DMS53 treated with DMSO at 0.1 percent for 48 hours (cell line): ENCODE results near the gene APPBP2.

Experiments
- DNase-seq: peaks from one replicate; lab custom pipeline; 2025; ENCODE audit not compliant: unreplicated experiment; lab: John Stamatoyannopoulos, UW

Gene APPBP2

DNA sequence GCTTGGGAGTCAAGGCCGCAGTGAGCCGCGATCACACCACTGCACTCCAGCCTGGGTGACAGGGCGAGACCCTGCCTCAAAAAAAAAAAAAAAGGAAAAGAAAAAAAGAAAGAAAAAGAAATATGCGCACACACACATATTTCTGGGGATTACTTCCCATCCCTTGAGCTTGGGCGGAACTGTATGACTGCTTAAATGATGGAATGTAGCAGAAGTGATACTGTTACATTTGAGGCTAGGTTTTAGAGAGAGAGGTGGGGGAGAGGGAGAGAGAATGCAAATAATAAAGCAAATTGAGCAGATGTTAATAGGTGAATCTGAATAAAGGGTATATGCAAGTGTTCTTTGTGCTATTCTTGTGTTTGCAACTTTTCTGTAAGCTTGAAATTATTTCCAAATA, 122.1 kb downstream of the APPBP2 start:
- no peak for DNase-seq

DNA sequence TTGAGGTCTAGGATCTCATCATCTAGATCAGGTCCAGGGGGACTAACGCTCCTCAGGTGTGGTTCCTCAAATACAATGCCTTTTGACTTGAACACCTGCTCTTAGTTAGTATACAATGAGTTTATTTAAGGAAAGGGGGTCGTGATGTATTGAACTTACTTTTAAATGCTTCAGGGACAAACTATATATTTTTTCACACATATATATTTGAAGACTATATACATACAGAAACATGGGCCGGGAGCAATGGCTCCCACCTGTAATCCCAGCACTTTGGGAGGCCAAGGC, 122.6 kb downstream of the APPBP2 start:
- DNase-seq: no peak

DNA sequence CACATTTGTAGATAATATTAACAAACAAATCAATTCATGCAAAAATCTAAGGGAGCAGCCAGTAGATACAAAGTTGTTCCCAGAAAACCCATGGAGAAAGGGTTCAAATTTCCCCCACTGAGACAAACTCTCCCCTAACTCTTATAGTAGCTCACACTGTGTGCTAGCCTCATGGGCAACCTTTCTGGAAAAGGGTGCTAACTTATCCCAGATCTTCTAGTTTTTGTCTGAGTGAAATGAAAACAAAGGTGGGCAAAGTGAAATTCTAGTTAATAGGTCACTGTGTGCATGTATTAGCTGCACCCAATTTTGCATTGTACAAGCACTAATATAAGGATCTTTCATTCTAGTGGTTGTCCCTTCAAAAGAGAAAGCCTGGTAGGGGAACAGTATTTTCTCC, 124.2 kb downstream of the APPBP2 start:
- DNase-seq: no peak

DNA sequence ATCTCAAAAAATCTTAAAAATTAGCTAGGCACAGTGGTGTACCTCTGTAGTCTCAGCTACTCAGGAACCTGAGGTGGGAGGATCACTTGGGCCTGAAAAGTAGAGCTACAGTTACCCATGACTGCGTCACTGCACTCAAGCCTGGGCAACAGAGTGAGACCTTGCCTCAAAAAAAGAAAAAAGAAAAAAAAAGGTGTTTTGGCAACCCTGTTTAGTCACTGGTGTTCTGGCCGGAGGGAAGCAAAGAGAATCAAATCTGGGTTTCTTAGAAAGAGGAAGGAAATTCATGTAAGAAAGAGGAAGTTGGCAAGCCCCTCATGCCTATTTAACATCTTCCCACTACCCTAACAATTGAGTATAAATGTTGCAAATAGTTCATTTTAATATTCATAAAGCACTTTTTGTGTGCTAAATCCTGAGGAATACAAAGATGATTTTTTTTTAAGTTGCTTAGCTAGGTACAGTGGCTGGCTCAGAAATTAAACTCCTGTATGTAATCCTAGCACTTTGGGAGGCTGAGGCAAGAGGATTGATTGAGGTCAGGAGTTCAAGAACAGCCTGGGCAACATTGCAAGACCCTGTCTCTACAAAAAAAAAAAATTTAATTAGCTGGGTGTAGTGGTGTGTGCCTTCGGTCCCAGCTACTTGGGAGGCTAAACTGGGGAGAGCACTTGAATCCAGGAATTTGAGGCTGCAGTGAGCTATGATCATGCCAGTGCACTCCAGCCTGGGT, 127.6 kb downstream of the APPBP2 start:
- no peak for DNase-seq

DNA sequence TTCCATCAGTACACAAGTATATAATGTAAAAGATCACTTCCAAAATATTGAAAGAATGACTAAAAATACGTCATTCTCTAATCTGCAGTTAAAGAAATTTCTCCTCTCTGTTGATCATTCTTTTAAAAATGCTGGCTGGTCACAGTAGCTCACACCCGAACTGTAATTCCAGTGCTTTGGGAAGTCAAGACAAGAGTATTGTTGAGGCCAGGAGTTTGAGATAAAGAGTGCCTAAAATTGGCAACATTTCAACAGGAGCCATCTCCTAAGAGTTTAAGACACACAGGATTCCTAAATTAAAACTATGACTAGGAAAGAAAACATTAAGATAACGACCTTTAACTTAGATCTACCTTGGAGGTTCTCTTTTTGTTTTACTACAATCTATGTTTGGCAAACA, 129.6 kb downstream of the APPBP2 start:
- DNase-seq: no peak

DNA sequence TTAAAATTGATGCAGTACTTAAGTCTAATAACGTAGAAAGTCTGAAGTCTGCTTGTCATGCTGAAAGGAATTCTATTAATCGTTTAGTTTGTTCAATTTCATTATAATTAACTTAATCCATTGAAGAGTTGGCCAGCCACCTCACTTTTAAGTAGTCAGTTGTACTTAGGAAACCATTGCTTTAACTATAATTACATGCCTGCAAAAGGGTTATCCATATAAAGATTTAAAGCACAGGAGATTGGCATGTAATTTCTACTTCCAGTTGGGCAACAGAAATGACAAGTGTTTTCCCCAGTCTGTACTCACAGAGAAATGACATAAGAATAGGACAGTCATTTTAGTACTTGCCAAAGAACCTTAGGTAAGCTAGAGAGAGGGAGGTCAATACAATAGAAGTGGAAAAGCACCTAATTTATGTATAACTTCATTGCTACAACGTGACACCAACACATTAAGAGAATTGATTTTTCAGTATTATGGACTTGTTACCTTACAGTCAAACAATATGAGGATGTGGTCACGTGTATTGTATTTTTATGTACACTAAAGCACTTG, 130.5 kb downstream of the APPBP2 start:
- DNase-seq: no peak

DNA sequence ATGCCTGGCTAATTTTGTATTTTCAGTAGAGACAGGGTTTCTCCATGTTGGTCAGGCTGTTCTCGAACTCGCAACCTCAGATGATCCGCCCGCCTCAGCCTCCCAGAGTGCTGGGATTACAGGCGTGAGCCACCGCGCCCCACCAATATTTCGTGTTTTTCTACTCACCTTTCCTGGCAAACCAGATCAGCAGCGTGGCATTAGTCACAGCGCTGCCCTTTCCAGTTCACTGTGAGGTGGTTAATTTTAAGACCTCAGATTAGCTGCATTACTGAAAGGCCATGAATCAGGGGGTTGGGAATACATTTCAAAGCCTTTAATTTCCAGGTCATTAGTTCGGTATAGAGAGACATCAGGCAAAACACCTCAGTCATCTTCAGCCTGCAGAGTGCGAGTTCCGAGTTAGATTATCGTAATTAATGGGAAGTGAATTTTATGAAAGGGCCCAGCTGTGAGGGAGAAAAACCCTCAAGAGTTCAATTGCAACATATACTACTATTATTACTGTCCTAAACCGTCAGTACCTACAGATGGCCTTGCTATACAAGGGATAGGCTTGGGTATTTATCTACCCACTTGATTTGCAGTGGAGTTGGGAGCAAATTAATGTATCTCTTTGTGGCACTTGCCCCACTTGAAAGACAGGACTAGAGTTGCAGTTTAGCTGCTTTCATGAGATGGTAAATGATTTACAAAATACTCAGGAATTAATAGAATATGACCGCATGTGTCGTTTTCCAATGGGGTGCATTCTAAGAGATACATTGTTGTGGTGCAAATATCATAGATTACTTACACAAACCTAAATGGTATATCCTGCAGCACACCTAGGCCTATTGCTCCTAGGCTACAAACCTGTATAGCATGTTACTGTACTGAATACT, 132.0 kb downstream of the APPBP2 start:
- no peak for DNase-seq
